ENCODE measurements around the gene EMILIN2.

Gene EMILIN2

GRCh38 chr18:2923464-2923863 is 76.7 kb downstream of the EMILIN2 start:
- H3K4me3 ChIP-seq (ENCODE audit: low read length), result no peak overlapping the region
- TF ChIP-seq CTCF (IDR thresholded peaks at IDR 0.05; ENCODE audit: insufficient read depth, low read depth, low read length, missing control alignments), result no peak
- DNase-seq (ENCODE audit: low read depth), result peak; percentile 19

GRCh38 chr18:2924920-2925319 is 78.1 kb downstream of the EMILIN2 start:
- no peak overlapping the region for H3K4me3 ChIP-seq (ENCODE audit: low read length)
- no peak for TF ChIP-seq CTCF (IDR thresholded peaks at IDR 0.05; ENCODE audit: insufficient read depth, low read depth, low read length, missing control alignments)
- no peak for DNase-seq (ENCODE audit: low read depth)

- DNase-seq (ENCODE audit: low read depth), result no peak
- no peak overlapping the region for H3K4me3 ChIP-seq (ENCODE audit: low read length)
- TF ChIP-seq CTCF (IDR thresholded peaks at IDR 0.05; ENCODE audit: insufficient read depth, low read depth, low read length, missing control alignments), result no peak
Observed at GRCh38 chr18:2926528-2926927, 79.7 kb downstream of the EMILIN2 start.

- TF ChIP-seq CTCF (IDR thresholded peaks at IDR 0.05; ENCODE audit: insufficient read depth, low read depth, low read length, missing control alignments), result no peak
- no peak overlapping the region for H3K4me3 ChIP-seq (ENCODE audit: low read length)
- no peak for DNase-seq (ENCODE audit: low read depth)
Observed at GRCh38 chr18:2927745-2928144, 80.9 kb downstream of the EMILIN2 start.

GRCh38 chr18:2932247-2933181 is 85.7 kb downstream of the EMILIN2 start:
- peak; percentile 63 for TF ChIP-seq CTCF (IDR thresholded peaks at IDR 0.05; ENCODE audit: insufficient read depth, low read depth, low read length, missing control alignments)
- no peak overlapping the region for H3K4me3 ChIP-seq (ENCODE audit: low read length)
- DNase-seq (ENCODE audit: low read depth), result peak; percentile 63

GRCh38 chr18:2933995-2934394 is 87.2 kb downstream of the EMILIN2 start:
- DNase-seq (ENCODE audit: low read depth), result no peak
- no peak for TF ChIP-seq CTCF (IDR thresholded peaks at IDR 0.05; ENCODE audit: insufficient read depth, low read depth, low read length, missing control alignments)
- no peak overlapping the region for H3K4me3 ChIP-seq (ENCODE audit: low read length)

All from epithelial cell of esophagus (primary cell).